Measurements from ENCODE around the gene FAM222A. TPM values are rescaled to one million over a fixed set of nuclear protein-coding genes. Genes with fewer than 3 reads are reported as not detected.

FAM222A gene
- polyA plus RNA-seq (2013, experiment 1 of 2) = 14.4 TPM
- 14.3 TPM for polyA plus RNA-seq (2013, experiment 2 of 2)

DNA sequence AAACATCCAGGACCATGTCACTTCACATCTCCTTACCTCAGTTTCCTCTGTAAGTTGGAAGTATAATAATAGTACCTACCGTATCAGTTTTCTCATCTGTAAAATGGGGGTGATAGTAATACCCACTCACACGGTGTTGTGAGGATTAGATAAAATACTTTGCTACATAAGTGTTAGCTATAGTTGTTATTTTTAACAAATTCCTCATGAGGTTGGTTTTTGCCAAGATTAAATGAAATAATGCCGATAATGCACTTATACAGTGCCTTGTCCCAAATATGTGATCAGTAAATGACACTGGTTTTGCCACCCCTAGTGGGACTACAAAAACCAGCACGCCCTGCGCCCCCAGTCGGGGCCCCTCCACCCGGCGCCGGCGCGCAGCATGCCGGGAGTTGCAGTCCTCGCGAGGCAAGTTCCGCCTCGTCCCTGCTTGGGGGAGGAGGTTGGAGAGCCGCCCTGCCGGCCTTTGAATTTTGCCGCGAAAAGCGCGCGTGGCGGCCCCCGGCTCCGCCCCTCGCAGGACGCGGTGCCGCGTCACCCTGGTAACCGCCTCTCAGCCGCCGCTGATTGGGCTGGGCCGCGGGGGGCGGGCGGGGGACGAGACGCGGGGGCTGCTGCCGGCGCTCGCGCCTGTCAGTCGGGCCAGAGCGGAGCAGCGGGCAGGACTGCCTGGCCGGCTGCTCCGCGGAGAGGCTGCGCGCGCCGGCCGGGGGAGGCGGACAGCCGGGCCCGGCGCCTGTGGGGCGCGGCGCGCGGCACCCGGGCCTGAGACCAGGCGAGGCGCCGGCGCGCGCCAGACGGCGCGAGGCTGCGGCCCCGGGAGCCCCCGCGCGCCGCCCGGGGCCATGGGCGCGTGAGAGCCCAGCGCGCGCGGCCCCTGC, at the start of gene FAM222A:
Gene FAM222A (plus strand): TSS at position 639 of the 884 bp plus-strand sequence. CDS start 30,322 bp downstream, outside the sequence.
- H2BK12ac ChIP-seq (ENCODE audit: low read length) = no peak within 1 kb of the TSS
- peak within 1 kb of the TSS; percentile 69 for H3K23ac ChIP-seq (ENCODE audit: low read depth, low read length, poor library complexity)
- H2BK15ac ChIP-seq (ENCODE audit: low read length) = peak within 1 kb of the TSS; percentile 95
- H2BK5ac ChIP-seq (ENCODE audit: low read length) = peak within 1 kb of the TSS; percentile 33
- no peak within 1 kb of the TSS for H3K4ac ChIP-seq (ENCODE audit: low read length)
- DNase-seq (ENCODE audit: low spot score) = peak; percentile 96
- H2AK5ac ChIP-seq (ENCODE audit: low read depth, low read length) = peak within 1 kb of the TSS; percentile 23
- peak within 1 kb of the TSS; percentile 96 for H3K18ac ChIP-seq (ENCODE audit: low read length)
- H3K27ac ChIP-seq (replicated peaks; ENCODE audit: low read length) = peak within 1 kb of the TSS; percentile 49
- no peak within 1 kb of the TSS for H4K8ac ChIP-seq (ENCODE audit: low read depth, low read length)
- H4K91ac ChIP-seq (ENCODE audit: low read depth, low read length, poor library complexity) = no peak within 1 kb of the TSS
- H3K9me3 ChIP-seq (replicated peaks in 1 of 2; ENCODE audit: control insufficient read depth in 2 of 2, insufficient read depth in 1 of 2, low read depth in 1 of 2, low read length in 2 of 2) = no peaks in the 10 kb centered on the region
- no peaks in the 10 kb centered on the region for H3K36me3 ChIP-seq (replicated peaks in 1 of 2; ENCODE audit: control insufficient read depth in 2 of 2, insufficient read depth in 2 of 2, low read length in 2 of 2)
- H3K27me3 ChIP-seq (ENCODE audit: control insufficient read depth in 3 of 3, insufficient read depth in 3 of 3, low read depth in 1 of 3, low read length in 3 of 3) = peaks cover 0 to 64% (median 15%) of the 10 kb centered on the region in 3 experiments
- peaks cover 8% of the 10 kb centered on the region for H3K79me1 ChIP-seq (ENCODE audit: low read depth, low read length)
- H3K9ac ChIP-seq (ENCODE audit: low read depth, low read length, poor library complexity) = peak within 1 kb of the TSS; percentile 94
- peak within 1 kb of the TSS; percentile 51 to 82 for H3K4me3 ChIP-seq (ENCODE audit: low read length in 2 of 2)
- peaks cover 23 to 39% of the 10 kb centered on the region in 2 donors for H3K4me1 ChIP-seq (ENCODE audit: control insufficient read depth in 2 of 2, insufficient read depth in 1 of 2, low read depth in 1 of 2, low read length in 2 of 2)
- H3K14ac ChIP-seq (ENCODE audit: low read length) = peak within 1 kb of the TSS; percentile 95
- WGBS, 2 donors (ENCODE audit: extremely low coverage in 2 of 2, insufficient read length in 2 of 2, insufficient replicate concordance in 1 of 2) = no CpG with 5 or more reads among the region's 88 CpGs
- H3K4me2 ChIP-seq (ENCODE audit: insufficient read depth, low read length, poor library complexity, severe bottlenecking) = peak within 1 kb of the TSS; percentile 81
- H2BK120ac ChIP-seq (ENCODE audit: low read depth, low read length) = no peak within 1 kb of the TSS
- peak within 1 kb of the TSS; percentile 96 for H2AFZ ChIP-seq (ENCODE audit: low read length)

DNA sequence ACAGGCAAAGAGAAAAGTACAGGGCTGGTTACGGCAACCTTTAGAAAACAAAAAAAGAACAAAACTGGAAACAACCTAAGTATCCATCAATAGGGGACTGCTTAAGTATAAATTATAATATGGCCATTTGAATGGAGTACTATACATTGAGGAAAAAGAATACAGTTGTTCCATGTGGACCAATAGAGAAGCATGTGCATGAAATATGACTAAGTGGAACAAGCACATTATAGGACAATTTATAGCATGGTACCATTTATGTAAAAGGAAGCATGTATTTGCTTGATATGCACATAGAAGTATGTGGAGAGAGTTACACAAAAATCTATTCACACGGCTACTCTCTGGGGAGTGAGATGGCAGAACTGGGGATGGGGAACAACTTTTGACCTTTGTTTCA, 49.2 kb upstream of the FAM222A start:
- no peaks in the 10 kb centered on the region for H3K9me3 ChIP-seq (replicated peaks in 1 of 2; ENCODE audit: control insufficient read depth in 2 of 2, insufficient read depth in 1 of 2, low read depth in 1 of 2, low read length in 2 of 2)
- no peak overlapping the region for H3K14ac ChIP-seq (ENCODE audit: low read length)
- no peak overlapping the region for H3K4me3 ChIP-seq (ENCODE audit: low read length in 2 of 2)
- no peak overlapping the region for H4K91ac ChIP-seq (ENCODE audit: low read depth, low read length, poor library complexity)
- H2AFZ ChIP-seq (ENCODE audit: low read length) = no peak overlapping the region
- H2AK5ac ChIP-seq (ENCODE audit: low read depth, low read length) = no peak overlapping the region
- H2BK120ac ChIP-seq (ENCODE audit: low read depth, low read length) = no peak overlapping the region
- H3K23ac ChIP-seq (ENCODE audit: low read depth, low read length, poor library complexity) = no peak overlapping the region
- WGBS, 2 donors (ENCODE audit: extremely low coverage in 2 of 2, insufficient read length in 2 of 2, insufficient replicate concordance in 1 of 2) = no CpG with 5 or more reads among the region's 2 CpGs
- no peak overlapping the region for H4K8ac ChIP-seq (ENCODE audit: low read depth, low read length)
- H3K18ac ChIP-seq (ENCODE audit: low read length) = no peak overlapping the region
- no peak overlapping the region for H2BK5ac ChIP-seq (ENCODE audit: low read length)
- no peak overlapping the region for H2BK12ac ChIP-seq (ENCODE audit: low read length)
- no peak overlapping the region for H3K9ac ChIP-seq (ENCODE audit: low read depth, low read length, poor library complexity)
- H3K27me3 ChIP-seq (ENCODE audit: control insufficient read depth in 3 of 3, insufficient read depth in 3 of 3, low read depth in 1 of 3, low read length in 3 of 3) = peaks cover 0 to 12% (median 0%) of the 10 kb centered on the region in 3 experiments
- H3K4ac ChIP-seq (ENCODE audit: low read length) = no peak overlapping the region
- H3K27ac ChIP-seq (replicated peaks; ENCODE audit: low read length) = no peak overlapping the region
- H3K79me1 ChIP-seq (ENCODE audit: low read depth, low read length) = no peaks in the 10 kb centered on the region
- H3K4me2 ChIP-seq (ENCODE audit: insufficient read depth, low read length, poor library complexity, severe bottlenecking) = no peak overlapping the region
- no peak for DNase-seq (ENCODE audit: low spot score)
- peak overlapping the region; percentile 89 for H2BK15ac ChIP-seq (ENCODE audit: low read length)
- no peaks in the 10 kb centered on the region for H3K36me3 ChIP-seq (replicated peaks in 1 of 2; ENCODE audit: control insufficient read depth in 2 of 2, insufficient read depth in 2 of 2, low read length in 2 of 2)
- H3K4me1 ChIP-seq (ENCODE audit: control insufficient read depth in 2 of 2, insufficient read depth in 1 of 2, low read depth in 1 of 2, low read length in 2 of 2) = no peaks in the 10 kb centered on the region

DNA sequence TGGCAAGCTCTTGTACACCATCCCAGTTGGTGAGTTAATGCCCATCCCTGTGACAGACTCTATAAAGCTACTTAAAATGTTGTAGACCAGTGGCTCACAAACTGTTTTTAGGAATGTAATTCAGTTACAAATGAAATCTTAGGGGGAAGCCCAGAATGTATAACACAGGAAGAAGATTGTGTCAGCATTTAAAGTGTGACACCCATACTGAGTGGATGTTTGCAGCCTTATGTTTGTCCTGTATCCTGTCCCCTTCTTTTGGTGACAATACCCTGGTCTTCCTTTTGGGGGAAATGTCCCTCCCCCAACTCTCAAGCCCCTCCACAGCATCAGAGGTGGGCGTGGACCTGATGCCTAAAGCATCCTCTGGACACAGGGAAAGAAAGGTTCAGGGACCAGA, 47.6 kb upstream of the FAM222A start:
- Histone ChIP-seq H3K36me3 (replicated peaks in 1 of 2; ENCODE audit: control insufficient read depth in 2 of 2, insufficient read depth in 2 of 2, low read length in 2 of 2) (no peaks in the 10 kb centered on the region), H3K9ac (ENCODE audit: low read depth, low read length, poor library complexity) (no peak overlapping the region), H2AK5ac (ENCODE audit: low read depth, low read length) (no peak overlapping the region), H3K4me1 (ENCODE audit: control insufficient read depth in 2 of 2, insufficient read depth in 1 of 2, low read depth in 1 of 2, low read length in 2 of 2) (peaks cover 0 to 6% of the 10 kb centered on the region in 2 donors), H4K91ac (ENCODE audit: low read depth, low read length, poor library complexity) (no peak overlapping the region), H3K79me1 (ENCODE audit: low read depth, low read length) (no peaks in the 10 kb centered on the region), H2AFZ (ENCODE audit: low read length) (no peak overlapping the region), H3K4ac (ENCODE audit: low read length) (no peak overlapping the region), H2BK5ac (ENCODE audit: low read length) (no peak overlapping the region), H3K18ac (ENCODE audit: low read length) (no peak overlapping the region), H3K4me3 (ENCODE audit: low read length in 2 of 2) (no peak overlapping the region), H3K23ac (ENCODE audit: low read depth, low read length, poor library complexity) (no peak overlapping the region), H4K8ac (ENCODE audit: low read depth, low read length) (no peak overlapping the region), H2BK15ac (ENCODE audit: low read length) (no peak overlapping the region), H3K4me2 (ENCODE audit: insufficient read depth, low read length, poor library complexity, severe bottlenecking) (no peak overlapping the region), H3K27me3 (ENCODE audit: control insufficient read depth in 3 of 3, insufficient read depth in 3 of 3, low read depth in 1 of 3, low read length in 3 of 3) (peaks cover 0 to 27% (median 0%) of the 10 kb centered on the region in 3 experiments), H2BK120ac (ENCODE audit: low read depth, low read length) (no peak overlapping the region), H3K9me3 (replicated peaks in 1 of 2; ENCODE audit: control insufficient read depth in 2 of 2, insufficient read depth in 1 of 2, low read depth in 1 of 2, low read length in 2 of 2) (no peaks in the 10 kb centered on the region), H2BK12ac (ENCODE audit: low read length) (no peak overlapping the region), H3K27ac (replicated peaks; ENCODE audit: low read length) (no peak overlapping the region), H3K14ac (ENCODE audit: low read length) (no peak overlapping the region)
- no CpG with 5 or more reads among the region's 1 CpG for WGBS, 2 donors (ENCODE audit: extremely low coverage in 2 of 2, insufficient read length in 2 of 2, insufficient replicate concordance in 1 of 2)
- no peak for DNase-seq (ENCODE audit: low spot score)

DNA sequence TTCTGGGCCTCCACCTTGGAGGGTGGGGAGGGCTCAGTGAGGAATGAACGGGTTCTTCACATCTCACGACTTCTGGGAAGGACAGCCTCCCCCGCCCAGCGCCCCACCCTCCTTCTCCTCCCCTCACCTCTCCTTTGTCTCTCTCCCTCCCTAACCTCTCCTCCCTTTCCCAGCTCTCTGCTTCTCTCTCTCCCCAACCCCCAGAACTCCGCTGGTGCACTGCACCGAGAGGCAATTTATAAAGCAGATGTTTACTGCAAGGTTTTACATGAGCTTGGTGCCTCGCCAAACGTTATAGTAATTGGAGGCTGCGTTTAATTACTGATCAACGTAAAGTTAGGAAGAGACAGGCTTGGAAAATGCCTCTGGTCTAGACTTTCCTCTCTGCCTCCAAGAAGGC, 42.9 kb upstream of the FAM222A start:
- no peak overlapping the region for H3K23ac ChIP-seq (ENCODE audit: low read depth, low read length, poor library complexity)
- peaks cover 0 to 36% (median 0%) of the 10 kb centered on the region in 3 experiments for H3K27me3 ChIP-seq (ENCODE audit: control insufficient read depth in 3 of 3, insufficient read depth in 3 of 3, low read depth in 1 of 3, low read length in 3 of 3)
- H3K9me3 ChIP-seq (replicated peaks in 1 of 2; ENCODE audit: control insufficient read depth in 2 of 2, insufficient read depth in 1 of 2, low read depth in 1 of 2, low read length in 2 of 2) = peaks cover 0 to 2% of the 10 kb centered on the region in 2 donors
- no peaks in the 10 kb centered on the region for H3K36me3 ChIP-seq (replicated peaks in 1 of 2; ENCODE audit: control insufficient read depth in 2 of 2, insufficient read depth in 2 of 2, low read length in 2 of 2)
- WGBS, 2 donors (ENCODE audit: extremely low coverage in 2 of 2, insufficient read length in 2 of 2, insufficient replicate concordance in 1 of 2) = no CpG with 5 or more reads among the region's 10 CpGs
- no peaks in the 10 kb centered on the region for H3K79me1 ChIP-seq (ENCODE audit: low read depth, low read length)
- H2AK5ac ChIP-seq (ENCODE audit: low read depth, low read length) = no peak overlapping the region
- H3K14ac ChIP-seq (ENCODE audit: low read length) = no peak overlapping the region
- H3K27ac ChIP-seq (replicated peaks; ENCODE audit: low read length) = peak overlapping the region; percentile 20
- no peak for DNase-seq (ENCODE audit: low spot score)
- H2BK15ac ChIP-seq (ENCODE audit: low read length) = no peak overlapping the region
- H3K4me1 ChIP-seq (ENCODE audit: control insufficient read depth in 2 of 2, insufficient read depth in 1 of 2, low read depth in 1 of 2, low read length in 2 of 2) = peaks cover 0 to 13% of the 10 kb centered on the region in 2 donors
- H3K18ac ChIP-seq (ENCODE audit: low read length) = no peak overlapping the region
- no peak overlapping the region for H3K4me3 ChIP-seq (ENCODE audit: low read length in 2 of 2)
- no peak overlapping the region for H4K91ac ChIP-seq (ENCODE audit: low read depth, low read length, poor library complexity)
- no peak overlapping the region for H3K4ac ChIP-seq (ENCODE audit: low read length)
- H2BK12ac ChIP-seq (ENCODE audit: low read length) = no peak overlapping the region
- no peak overlapping the region for H4K8ac ChIP-seq (ENCODE audit: low read depth, low read length)
- H2BK5ac ChIP-seq (ENCODE audit: low read length) = no peak overlapping the region
- H3K9ac ChIP-seq (ENCODE audit: low read depth, low read length, poor library complexity) = no peak overlapping the region
- H3K4me2 ChIP-seq (ENCODE audit: insufficient read depth, low read length, poor library complexity, severe bottlenecking) = no peak overlapping the region
- peak overlapping the region; percentile 36 for H2AFZ ChIP-seq (ENCODE audit: low read length)
- no peak overlapping the region for H2BK120ac ChIP-seq (ENCODE audit: low read depth, low read length)
